HG03521 (cell line): ENCODE measurements around the gene AMIGO3.
"Not testable (repeated sequence)": the region's sequence is repeated elsewhere in the genome, so short reads cannot be mapped to it uniquely, and the experiment has no call there.

Experiments
- ATAC-seq: cut with Tn5 transposase; IDR thresholded peaks from one replicate; pipeline ENCODE4 v1.9.1; 2021; ENCODE audit warnings: mild to moderate bottlenecking, moderate library complexity; ENCODE audit not compliant: unreplicated experiment

Gene AMIGO3

GRCh38 chr3:49712631-49713317, 6.7 kb downstream of the AMIGO3 start:
- no peak for ATAC-seq

GRCh38 chr3:49712166-49712565, 7.3 kb downstream of the AMIGO3 start:
- no peak for ATAC-seq

- ATAC-seq: no peak
Measured at GRCh38 chr3:49711489-49711888, 8.0 kb downstream of the AMIGO3 start.

- ATAC-seq: no peak
Measured at GRCh38 chr3:49709852-49710251, 9.6 kb downstream of the AMIGO3 start.

DNA sequence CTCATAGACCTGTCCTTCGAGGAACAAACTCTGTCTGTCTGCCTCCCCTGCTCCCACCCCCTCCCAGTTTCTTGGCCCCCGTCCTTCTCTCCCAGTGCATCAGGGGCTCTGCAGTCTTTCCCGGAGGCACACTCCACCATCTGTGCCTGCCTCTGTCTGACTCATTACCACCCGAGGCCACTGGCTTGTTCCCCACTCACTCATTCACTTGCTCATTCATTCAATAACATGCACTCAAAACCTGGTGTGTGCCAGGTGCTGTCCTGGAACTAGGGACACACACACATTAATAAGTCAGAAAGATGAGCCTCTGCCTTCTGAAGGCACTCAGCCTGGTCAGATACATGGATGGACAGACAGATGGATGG, 12.4 kb downstream of the AMIGO3 start:
- no peak for ATAC-seq

DNA sequence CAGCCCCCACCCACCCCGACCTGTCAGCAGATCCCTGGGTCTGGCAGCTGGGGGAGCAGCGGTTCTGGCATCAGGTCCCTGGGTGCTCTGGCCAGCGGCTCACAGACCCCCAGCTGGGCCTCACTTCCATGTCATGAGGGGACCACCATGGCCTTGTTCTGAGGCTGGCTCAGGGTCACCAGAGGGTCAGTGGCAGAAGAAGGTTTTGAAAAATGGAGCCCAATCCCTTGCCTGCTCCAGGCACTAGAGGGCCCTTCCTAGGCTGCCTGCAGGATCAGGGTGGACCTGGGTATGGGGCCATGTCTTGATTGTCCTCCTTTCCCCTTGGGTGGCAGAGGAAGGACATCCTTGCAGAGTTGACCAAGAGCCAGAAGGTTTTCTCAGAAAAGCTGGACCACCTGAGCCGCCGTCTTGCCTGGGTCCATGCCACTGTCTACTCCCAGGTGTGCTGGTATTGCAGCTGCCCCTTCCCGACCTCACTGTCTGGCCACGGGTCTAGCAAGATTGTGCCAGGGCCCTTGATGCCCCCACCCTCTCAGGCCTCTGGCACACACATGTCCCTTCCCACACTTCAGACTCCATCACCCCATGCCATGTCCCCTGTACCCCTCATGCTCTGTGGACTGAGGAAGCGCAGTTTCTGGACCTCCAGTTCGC, 12.9 kb downstream of the AMIGO3 start:
- no peak for ATAC-seq

DNA sequence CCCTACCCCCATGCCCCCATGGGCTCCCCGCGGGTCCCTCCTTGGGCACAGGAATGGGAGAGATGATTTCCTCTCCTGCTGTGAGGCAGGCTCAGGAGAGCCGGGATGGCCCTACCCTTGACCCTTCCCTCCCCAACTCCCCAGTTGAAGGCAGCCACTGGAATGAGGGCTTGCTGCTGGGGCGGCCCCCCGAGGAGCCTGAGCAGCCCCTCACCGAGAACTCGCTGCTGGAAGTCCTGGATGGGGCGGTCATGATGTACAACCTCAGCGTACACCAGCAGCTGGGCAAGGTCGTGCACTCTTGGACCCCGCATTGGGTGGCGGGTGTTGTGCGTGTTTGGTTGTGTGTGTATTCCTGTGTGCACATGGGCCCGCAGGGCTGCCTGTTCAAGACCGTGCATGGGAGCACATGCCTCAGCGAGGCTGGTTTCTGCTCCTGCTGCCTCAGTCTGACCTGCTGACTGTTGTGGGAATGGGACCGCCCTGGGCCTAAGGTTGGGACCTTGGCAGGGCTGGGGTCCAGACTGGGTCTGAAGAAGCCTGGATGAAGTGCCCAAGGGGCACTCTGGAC, 14.0 kb downstream of the AMIGO3 start:
- ATAC-seq: no peak

DNA sequence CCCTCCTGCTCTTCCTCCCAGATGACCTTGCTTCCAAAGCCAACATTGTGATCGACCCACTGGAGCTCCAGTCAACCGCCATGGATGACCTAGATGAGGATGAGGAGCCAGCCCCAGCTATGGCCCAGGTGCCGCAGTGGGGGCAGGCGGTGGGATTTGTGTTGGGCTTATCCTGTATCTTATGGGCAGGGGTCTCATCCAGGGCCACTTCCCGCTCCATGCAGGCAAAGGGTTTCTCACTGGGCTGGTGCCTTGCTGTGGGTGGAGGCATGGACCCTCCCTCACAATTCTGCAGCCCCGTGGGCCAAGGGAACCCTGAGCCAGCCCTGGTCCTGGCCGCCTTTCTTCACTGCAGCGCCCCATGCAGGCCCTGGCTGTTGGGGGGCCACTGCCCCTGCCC, 14.9 kb downstream of the AMIGO3 start:
- ATAC-seq: no peak

DNA sequence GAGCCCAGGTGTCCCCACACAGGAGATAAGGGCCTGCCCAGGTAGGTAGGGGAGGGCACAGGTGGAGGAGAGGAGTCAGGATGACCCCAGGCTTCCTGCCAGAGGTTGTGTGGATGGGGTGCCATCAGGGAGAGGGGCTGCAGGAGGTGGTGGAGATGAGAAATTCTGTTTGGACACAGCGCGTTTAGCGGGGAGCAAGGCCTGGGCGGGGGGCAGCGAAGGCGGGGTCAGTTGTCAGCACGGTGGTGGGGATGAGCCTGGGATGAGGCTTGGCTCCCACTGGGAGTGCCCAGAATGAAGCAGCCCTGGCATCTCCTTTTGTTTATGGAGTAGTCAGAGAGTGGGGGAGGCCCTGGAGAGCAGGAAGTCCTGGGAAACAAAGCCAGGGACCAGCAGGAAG, 15.5 kb downstream of the AMIGO3 start:
- ATAC-seq: no peak

DNA sequence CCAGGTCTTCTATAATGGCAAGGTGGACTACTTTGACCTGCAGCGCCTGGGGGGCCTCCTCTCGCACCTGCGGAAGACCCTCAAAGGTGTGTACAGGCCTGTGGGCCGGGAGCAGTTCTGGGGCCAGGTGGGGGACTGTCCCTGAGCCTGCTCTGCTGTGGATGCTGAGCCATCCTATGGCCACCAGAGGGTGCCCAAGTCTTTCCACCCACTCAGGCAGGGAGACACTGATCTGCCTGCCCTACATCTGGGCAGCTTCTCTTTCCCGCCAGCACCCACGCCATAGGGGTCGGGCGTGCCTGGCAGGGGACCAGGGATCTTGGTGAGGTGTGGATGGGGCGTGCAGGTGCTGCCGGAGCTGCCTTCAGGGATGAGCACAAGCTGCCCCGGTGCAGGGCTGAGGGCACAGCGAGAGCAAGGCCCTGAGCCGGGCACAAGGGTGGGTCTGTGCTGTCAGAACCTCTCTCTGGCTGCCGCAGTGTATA, 16.0 kb downstream of the AMIGO3 start:
- no peak for ATAC-seq

DNA sequence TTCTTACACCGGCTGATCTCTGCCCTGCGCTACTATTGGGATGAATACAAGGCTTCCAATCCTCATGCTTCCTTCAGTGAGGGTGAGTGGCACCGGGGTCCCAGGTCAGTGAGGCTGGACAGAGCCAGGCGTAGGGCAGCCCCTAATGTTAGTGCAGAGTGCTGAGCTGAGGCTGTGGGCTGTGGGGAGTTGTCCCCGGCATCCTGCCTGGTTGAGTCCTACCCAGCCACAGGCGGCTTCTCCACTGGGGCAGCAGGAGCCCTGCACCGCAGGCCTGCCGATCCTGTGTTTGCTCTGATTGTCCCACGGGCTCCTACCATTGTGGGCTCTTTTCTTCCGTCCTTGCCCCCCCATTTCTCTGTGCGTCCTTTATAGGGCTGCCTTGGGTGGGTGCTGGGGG, 16.8 kb downstream of the AMIGO3 start:
- ATAC-seq: no peak

- ATAC-seq: no peak
Measured at GRCh38 chr3:49701388-49702077, 18.0 kb downstream of the AMIGO3 start.

GRCh38 chr3:49700453-49701128, 18.9 kb downstream of the AMIGO3 start:
- no peak for ATAC-seq

DNA sequence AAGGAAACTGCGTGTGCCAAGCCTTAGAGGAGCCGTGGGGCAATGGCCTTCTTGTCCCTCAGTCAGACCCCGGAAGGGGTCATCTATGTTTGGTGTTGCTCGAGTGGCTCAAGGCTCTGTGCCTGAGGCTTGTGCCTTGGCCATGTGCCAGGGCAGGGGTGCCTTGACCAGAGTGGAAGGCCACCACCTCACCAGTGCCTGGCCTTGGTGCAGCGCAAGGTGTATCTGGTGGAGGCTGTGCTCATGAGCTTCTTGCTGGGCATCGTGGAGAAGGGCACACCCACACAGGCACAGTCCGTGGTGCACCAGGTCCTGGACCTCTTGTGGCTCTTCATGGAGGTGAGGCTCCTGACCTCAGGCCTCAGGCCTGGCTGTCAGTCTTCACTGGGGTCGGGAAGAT, 19.5 kb downstream of the AMIGO3 start:
- ATAC-seq: no peak

GRCh38 chr3:49699281-49699979, 20.1 kb downstream of the AMIGO3 start:
- no peak for ATAC-seq

DNA sequence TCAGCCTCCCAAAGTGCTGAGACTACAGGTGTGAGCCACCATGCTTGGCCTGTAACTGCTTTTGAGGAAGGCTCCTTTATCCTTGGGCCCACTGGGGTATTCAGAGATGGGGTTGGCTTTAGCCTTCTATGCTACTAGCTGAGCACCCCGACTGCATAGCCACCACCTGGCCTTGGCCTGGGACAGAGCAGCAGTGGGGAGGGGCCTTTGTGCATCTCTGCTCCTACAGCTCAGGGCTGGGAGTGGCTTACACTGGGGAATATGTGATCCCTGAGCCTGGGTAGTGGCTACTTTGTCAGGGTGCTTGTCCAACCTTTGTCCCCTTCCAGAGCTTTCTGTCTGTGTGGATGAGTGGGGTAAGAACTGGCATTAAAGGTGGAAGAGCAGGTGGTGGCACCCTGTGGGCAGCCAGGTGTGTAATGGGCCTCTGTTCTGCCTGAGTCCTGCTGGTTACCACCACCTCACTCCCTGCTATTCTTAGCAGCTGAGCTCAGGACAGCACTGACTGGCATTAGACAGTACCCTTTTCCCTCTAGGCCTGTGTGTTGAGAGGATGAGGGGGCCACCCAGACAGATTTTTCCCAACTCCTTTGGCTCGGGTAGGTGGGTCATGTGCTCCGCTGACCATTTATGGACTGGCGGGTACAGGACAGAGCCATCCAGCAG, 24.0 kb downstream of the AMIGO3 start:
- ATAC-seq: not testable (repeated sequence)

DNA sequence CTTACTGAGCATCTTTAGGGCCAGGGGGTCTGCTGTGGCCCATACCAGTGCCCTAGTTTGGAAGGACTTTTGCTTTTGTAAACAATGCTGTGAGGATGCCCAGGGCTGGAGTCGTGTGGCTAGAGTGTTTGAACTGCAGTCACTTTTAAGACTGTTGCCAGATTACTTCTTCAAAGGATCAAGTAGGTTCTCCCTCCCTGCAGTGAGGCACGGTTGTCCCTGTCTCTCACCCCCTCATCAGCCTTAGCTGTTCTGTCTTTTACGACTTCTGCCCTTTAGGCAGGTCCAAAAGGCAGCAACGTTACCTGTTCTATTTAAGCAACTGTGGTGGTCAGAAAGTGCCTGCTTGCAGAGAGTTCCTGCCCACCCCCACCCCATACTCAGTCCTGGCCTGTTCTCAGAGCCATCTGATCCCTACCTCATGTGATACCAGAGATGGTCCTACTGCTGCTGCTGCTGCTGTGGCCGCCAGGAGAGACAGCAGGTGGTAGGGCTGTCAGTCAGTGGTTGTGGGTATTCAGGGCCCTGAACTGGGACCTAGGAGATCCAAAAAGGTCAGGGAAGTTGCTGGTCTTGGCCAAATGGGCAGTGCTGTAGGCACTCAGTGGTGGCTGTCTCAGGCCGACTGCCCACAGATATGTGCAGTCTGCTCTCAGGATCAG, 24.9 kb downstream of the AMIGO3 start:
- not testable (repeated sequence) for ATAC-seq

- not testable (repeated sequence) for ATAC-seq
Measured at GRCh38 chr3:49691481-49691880, 28.0 kb downstream of the AMIGO3 start.

- ATAC-seq: not testable (repeated sequence)
Measured at GRCh38 chr3:49690856-49691255, 28.6 kb downstream of the AMIGO3 start.
